ENCODE results near the gene OGFRL1.

The OGFRL1 gene

GRCh38 chr6:71334768-71335167, 46.2 kb downstream of the OGFRL1 start:
- no peak for DNase-seq (ENCODE audit: low read depth in 2 of 2)

- no peak for DNase-seq (ENCODE audit: low read depth in 2 of 2)
Observed at GRCh38 chr6:71335544-71335943, 46.9 kb downstream of the OGFRL1 start.

- DNase-seq (ENCODE audit: low read depth in 2 of 2): no peak
Observed at GRCh38 chr6:71336901-71337300, 48.3 kb downstream of the OGFRL1 start.

GRCh38 chr6:71338540-71339316, 50.1 kb downstream of the OGFRL1 start:
- no peak for DNase-seq (ENCODE audit: low read depth in 2 of 2)

GRCh38 chr6:71342772-71343171, 54.2 kb downstream of the OGFRL1 start:
- DNase-seq (ENCODE audit: low read depth in 2 of 2): no peak

- no peak for DNase-seq (ENCODE audit: low read depth in 2 of 2)
Observed at GRCh38 chr6:71345476-71346333, 57.1 kb downstream of the OGFRL1 start.

GRCh38 chr6:71346334-71346694, 57.7 kb downstream of the OGFRL1 start:
- DNase-seq (ENCODE audit: low read depth in 2 of 2): no peak

GRCh38 chr6:71347119-71347518, 58.5 kb downstream of the OGFRL1 start:
- no peak for DNase-seq (ENCODE audit: low read depth in 2 of 2)

GRCh38 chr6:71349395-71349794, 60.8 kb downstream of the OGFRL1 start:
- no peak for DNase-seq (ENCODE audit: low read depth in 2 of 2)

- no peak for DNase-seq (ENCODE audit: low read depth in 2 of 2)
Observed at GRCh38 chr6:71349976-71350615, 61.5 kb downstream of the OGFRL1 start.

- no peak for DNase-seq (ENCODE audit: low read depth in 2 of 2)
Observed at GRCh38 chr6:71351190-71351589, 62.6 kb downstream of the OGFRL1 start.

Data from activated CD4-positive, alpha-beta T cell treated with anti-CD3 and anti-CD28 coated beads for 24 hours (primary cell).